ENCODE results near the gene TARM1.

GRCh38 chr19:54094426-54095000, 13.3 kb upstream of the TARM1 start:
- no peak for TF ChIP-seq EZH2phosphoT487 (IDR thresholded peaks at IDR 0.05; ENCODE audit: insufficient read depth, low read depth)
- no peak for TF ChIP-seq EZH2 (IDR thresholded peaks at IDR 0.05; ENCODE audit: insufficient read depth, poor library complexity, severe bottlenecking)

All from GM23248 (cell line).